K562 treated with DMSO at 1 percent for 48 hours (cell line): ENCODE measurements around the gene CPVL. TPM values are rescaled to one million over a fixed set of nuclear protein-coding genes. Genes with fewer than 3 reads are reported as not detected.

Experiments
- total RNA-seq: library from RNA; unstranded; fragments of 300-600 nt; gene quantifications from 2 replicates; pipeline ENCODE4 v1.2.3, GENCODE V29; 2022; ENCODE audit warnings: low replicate concordance; ENCODE audit errors: extremely low read depth

Gene CPVL
- not detected in 2 replicates for total RNA-seq

GRCh38 chr7:29146057-29146706 lies at the start of gene CPVL:
Gene CPVL, minus strand, starts transcription at chr7:29146537. Its CDS starts 25,476 bp downstream, at chr7:29121061.

GRCh38 chr7:29194594-29195427 lies 48.5 kb upstream of the CPVL start, which contains the start of gene CHN2:
Gene CHN2, plus strand, starts transcription at chr7:29194775.

GRCh38 chr7:28958235-28958979 lies 187.9 kb downstream of the CPVL start, which contains the start of gene TRIL:
Gene TRIL, minus strand, starts transcription at chr7:28958330. Its CDS starts 284 bp downstream, at chr7:28958046.

Other genes starting within 250 kb of the CPVL start
- not detected in 2 replicates for gene TRIL, start 188.2 kb downstream of the CPVL start, total RNA-seq
- not detected in 2 replicates for gene CHN2, start 48.2 kb upstream of the CPVL start, total RNA-seq